HepG2 (cell line): ENCODE results near the gene CCNQ. TPM values are rescaled to one million over a fixed set of nuclear protein-coding genes. Genes with fewer than 3 reads are reported as not detected.
A peak's percentile ranks its signal among the peaks of the same experiment; 100 is the strongest.

Source experiments
- ADNP ChIP-seq: sonication (generic); formaldehyde crosslinking; IDR thresholded peaks from 2 replicates; pipeline ENCODE4 v1.4.0; 2020; ENCODE audit warnings: missing genetic modification reagents
- AKAP8 ChIP-seq: sonication (generic); formaldehyde crosslinking; IDR thresholded peaks from 2 replicates; pipeline ENCODE4 v1.5.1; 2020; ENCODE audit warnings: mild to moderate bottlenecking, missing genetic modification reagents
- BHLHE40 ChIP-seq: IDR thresholded peaks from 2 replicates; pipeline ENCODE4 v1.6.1; 2011; ENCODE audit warnings: low read length, improper control_type of control experiment
- BORCS8-MEF2B ChIP-seq: sonication (generic); formaldehyde crosslinking; IDR thresholded peaks from 2 replicates; pipeline ENCODE4 v1.8.0; 2022; ENCODE audit warnings: mild to moderate bottlenecking, missing genetic modification reagents
- CEBPB ChIP-seq: IDR thresholded peaks from 2 replicates; pipeline ENCODE4 v1.6.1; 2011; ENCODE audit warnings: low read depth, low read length, improper control_type of control experiment, borderline replicate concordance
- CREB1 ChIP-seq, 2 experiments: fragments of 450-650 bp in 1 of 2; IDR thresholded peaks; 2 replicates each; pipeline ENCODE4 v1.6.1; 2016 to 2017; ENCODE audit warnings: control low read depth in 1 of 2, mild to moderate bottlenecking in 1 of 2, missing compliant biosample characterization in 1 of 2, missing genetic modification characterization in 1 of 2
- EHMT2 ChIP-seq: fragments of 200-600 bp; sonication (generic); IDR thresholded peaks from 2 replicates; pipeline ENCODE4 v1.7.0; 2017; ENCODE audit warnings: antibody characterized with exemption, low read depth, low read length, borderline replicate concordance
- GLI4 ChIP-seq: sonication (generic); formaldehyde crosslinking; IDR thresholded peaks from 2 replicates; pipeline ENCODE4 v1.5.1; 2020; ENCODE audit warnings: missing genetic modification reagents, mild to moderate bottlenecking, moderate library complexity, borderline replicate concordance
- HNF4A ChIP-seq: sonication (generic); formaldehyde crosslinking; IDR thresholded peaks from 2 replicates; pipeline ENCODE4 v1.4.0; 2020; ENCODE audit warnings: missing genetic modification reagents
- HNRNPK ChIP-seq: fragments of 200-400 bp; formaldehyde crosslinking; IDR thresholded peaks from 2 replicates; pipeline ENCODE4 v1.6.1; 2018; ENCODE audit warnings: low read length, low read depth, moderate library complexity, mild to moderate bottlenecking; ENCODE audit not compliant: poor library complexity, severe bottlenecking
- KLF12 ChIP-seq: sonication (generic); formaldehyde crosslinking; IDR thresholded peaks from 2 replicates; pipeline ENCODE4 v1.4.0; 2020; ENCODE audit warnings: missing genetic modification reagents, borderline replicate concordance
- KMT2A ChIP-seq: sonication (generic); formaldehyde crosslinking; IDR thresholded peaks from 2 replicates; pipeline ENCODE4 v1.4.0; 2020; ENCODE audit warnings: missing genetic modification reagents
- MED8 ChIP-seq: sonication (generic); formaldehyde crosslinking; IDR thresholded peaks from 2 replicates; pipeline ENCODE4 v1.8.1; 2023; ENCODE audit warnings: mild to moderate bottlenecking, missing genetic modification reagents; ENCODE audit not compliant: insufficient replicate concordance
- NCOA2 ChIP-seq: sonication (generic); formaldehyde crosslinking; IDR thresholded peaks from 2 replicates; pipeline ENCODE4 v1.8.0; 2022; ENCODE audit warnings: inconsistent platforms
- PPARG ChIP-seq: conservative IDR thresholded peaks from 2 replicates; pipeline ENCODE4 v1.6.1; 2016; ENCODE audit warnings: missing biosample characterization, missing genetic modification reagents
- RFX5 ChIP-seq: IDR thresholded peaks from 2 replicates; pipeline ENCODE4 v1.6.1; 2011; ENCODE audit warnings: low read depth, low read length, improper control_type of control experiment
- RXRB ChIP-seq: IDR thresholded peaks from 2 replicates; pipeline ENCODE4 v1.6.1; 2016; ENCODE audit warnings: borderline replicate concordance, missing genetic modification reagents, missing compliant biosample characterization
- ZBTB21 ChIP-seq: sonication (generic); formaldehyde crosslinking; IDR thresholded peaks from 2 replicates; pipeline ENCODE4 v1.4.0; 2020; ENCODE audit warnings: missing genetic modification reagents
- ZBTB38 ChIP-seq: sonication (generic); formaldehyde crosslinking; IDR thresholded peaks from 2 replicates; pipeline ENCODE4 v1.5.1; 2020; ENCODE audit warnings: mild to moderate bottlenecking, missing genetic modification reagents
- ZNF256 ChIP-seq: sonication (generic); formaldehyde crosslinking; conservative IDR thresholded peaks from 2 replicates; pipeline ENCODE4 v1.4.0; 2020; ENCODE audit warnings: missing genetic modification reagents
- ZNF430 ChIP-seq: sonication (generic); formaldehyde crosslinking; IDR thresholded peaks from 2 replicates; pipeline ENCODE4 v1.9.0; 2021; ENCODE audit warnings: mild to moderate bottlenecking, missing genetic modification reagents
- ZNF468 ChIP-seq: sonication (generic); formaldehyde crosslinking; IDR thresholded peaks from 2 replicates; pipeline ENCODE4 v1.8.0; 2022; ENCODE audit warnings: mild to moderate bottlenecking, moderate library complexity, missing genetic modification reagents
- ZNF766 ChIP-seq: sonication (generic); formaldehyde crosslinking; IDR thresholded peaks from 2 replicates; pipeline ENCODE4 v1.5.0; 2020; ENCODE audit warnings: missing genetic modification reagents, borderline replicate concordance
- polyA plus RNA-seq, 8 experiments: library from polyadenylated mRNA; depleted of rRNA in 3 of 8; stranded (reverse) in 7 of 8; unstranded in 1 of 8; fragments of >200 nt; fragmentation: Illumina TruSeq in 4 of 8; extraction: Trizol in 4 of 8; gene quantifications; 2 replicates each; pipeline versions ENCODE4 v1.2.1 to v1.2.3, GENCODE V29; 2011 to 2016; ENCODE audit warnings: low read depth in 4 of 8, missing spikeins in 1 of 8, mixed read lengths in 1 of 8; ENCODE audit not compliant: insufficient read depth in 1 of 8
- total RNA-seq, 5 experiments: library from RNA; depleted of rRNA; stranded (reverse); fragments of >200 nt; fragmentation: Illumina TruSeq; extraction: Trizol; gene quantifications; 2 replicates each; pipeline ENCODE4 v1.2.3, GENCODE V29; 2016; ENCODE audit warnings: low read depth in 1 of 5
- TF ChIP-seq, protein P1 (sequence below): sonication (generic); formaldehyde crosslinking; IDR thresholded peaks from 2 replicates; pipeline ENCODE4 v1.5.0; 2020; ENCODE audit warnings: mild to moderate bottlenecking, missing genetic modification reagents
- TF ChIP-seq, protein P2 (sequence below): fragments of 450-650 bp; IDR thresholded peaks from 2 replicates; pipeline ENCODE4 v1.6.1; 2016
- TF ChIP-seq, protein P3 (sequence below): sonication (generic); formaldehyde crosslinking; IDR thresholded peaks from 2 replicates; pipeline ENCODE4 v1.8.1; 2023; ENCODE audit warnings: missing genetic modification reagents, mild to moderate bottlenecking, borderline replicate concordance
- TF ChIP-seq, protein P4 (sequence below): sonication (generic); formaldehyde crosslinking; IDR thresholded peaks from 2 replicates; pipeline ENCODE4 v1.8.0; 2022; ENCODE audit warnings: mild to moderate bottlenecking, missing genetic modification reagents, moderate library complexity
- TF ChIP-seq, protein P5 (sequence below): sonication (generic); formaldehyde crosslinking; IDR thresholded peaks from 2 replicates; pipeline ENCODE4 v1.4.0; 2020; ENCODE audit warnings: missing genetic modification reagents

Gene CCNQ
- total and polyA plus RNA-seq, 2 of the 13 experiments (the other 11 are each of a cell fraction or from before 2014, with no cell fraction given) = 15.0 to 25.5 TPM

DNA sequence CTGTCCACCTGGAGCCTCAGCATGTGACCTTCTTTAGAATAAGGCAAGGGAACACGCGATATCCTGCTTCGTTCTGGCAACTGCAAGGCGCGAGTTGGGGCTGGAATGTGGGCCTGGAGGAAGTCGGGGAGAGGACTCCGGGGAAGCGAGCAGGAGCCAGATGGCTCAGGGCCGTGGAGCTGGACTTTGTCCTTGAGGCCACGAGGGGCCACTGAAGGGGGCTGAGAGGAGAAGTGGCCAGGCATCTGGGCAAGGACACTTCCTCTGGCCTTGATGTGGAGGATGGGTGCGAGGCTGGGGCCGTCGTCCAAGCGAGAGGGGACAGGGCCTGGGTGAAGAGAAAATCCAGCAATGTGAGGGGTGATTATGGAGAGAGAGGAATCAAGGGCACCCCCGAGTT, 35.9 kb upstream of the CCNQ start (continued):
- TF ChIP-seq, protein P1, sequence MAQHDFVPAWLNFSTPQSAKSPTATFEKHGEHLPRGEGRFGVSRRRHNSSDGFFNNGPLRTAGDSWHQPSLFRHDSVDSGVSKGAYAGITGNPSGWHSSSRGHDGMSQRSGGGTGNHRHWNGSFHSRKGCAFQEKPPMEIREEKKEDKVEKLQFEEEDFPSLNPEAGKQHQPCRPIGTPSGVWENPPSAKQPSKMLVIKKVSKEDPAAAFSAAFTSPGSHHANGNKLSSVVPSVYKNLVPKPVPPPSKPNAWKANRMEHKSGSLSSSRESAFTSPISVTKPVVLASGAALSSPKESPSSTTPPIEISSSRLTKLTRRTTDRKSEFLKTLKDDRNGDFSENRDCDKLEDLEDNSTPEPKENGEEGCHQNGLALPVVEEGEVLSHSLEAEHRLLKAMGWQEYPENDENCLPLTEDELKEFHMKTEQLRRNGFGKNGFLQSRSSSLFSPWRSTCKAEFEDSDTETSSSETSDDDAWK (CRISPR knock-in tag) = no peak
- TF ChIP-seq KMT2A (CRISPR knock-in tag) (no peak), ZNF766 (CRISPR knock-in tag) (no peak), KLF12 (CRISPR knock-in tag) (no peak), ZNF430 (no peak), EHMT2 (no peak), MED8 (CRISPR knock-in tag) (peak; percentile 40), RXRB (CRISPR knock-in tag) (peak; percentile 35; the same call in 1 of the 2 replicates), ZNF468 (no peak), ZBTB21 (CRISPR knock-in tag) (no peak), CEBPB (no peak), NCOA2 (0 out of 2 replicates have a peak, but pooled peaks have one; percentile 43), HNRNPK (no peak), CREB1 (IDR thresholded peaks at IDR 0.05) (no peak), CREB1 (CRISPR knock-in tag; IDR thresholded peaks at IDR 0.05) (no peak), ZBTB38 (CRISPR knock-in tag) (peak; percentile 91), RFX5 (no peak), ZNF256 (CRISPR knock-in tag) (no peak), AKAP8 (no peak), ADNP (CRISPR knock-in tag) (no peak), GLI4 (CRISPR knock-in tag) (no peak), BORCS8-MEF2B (peak; percentile 38; the same call in 1 of the 2 replicates), PPARG (CRISPR knock-in tag) (no peak), HNF4A (CRISPR knock-in tag) (peak; percentile 88), BHLHE40 (no peak)
- TF ChIP-seq, protein P2, sequence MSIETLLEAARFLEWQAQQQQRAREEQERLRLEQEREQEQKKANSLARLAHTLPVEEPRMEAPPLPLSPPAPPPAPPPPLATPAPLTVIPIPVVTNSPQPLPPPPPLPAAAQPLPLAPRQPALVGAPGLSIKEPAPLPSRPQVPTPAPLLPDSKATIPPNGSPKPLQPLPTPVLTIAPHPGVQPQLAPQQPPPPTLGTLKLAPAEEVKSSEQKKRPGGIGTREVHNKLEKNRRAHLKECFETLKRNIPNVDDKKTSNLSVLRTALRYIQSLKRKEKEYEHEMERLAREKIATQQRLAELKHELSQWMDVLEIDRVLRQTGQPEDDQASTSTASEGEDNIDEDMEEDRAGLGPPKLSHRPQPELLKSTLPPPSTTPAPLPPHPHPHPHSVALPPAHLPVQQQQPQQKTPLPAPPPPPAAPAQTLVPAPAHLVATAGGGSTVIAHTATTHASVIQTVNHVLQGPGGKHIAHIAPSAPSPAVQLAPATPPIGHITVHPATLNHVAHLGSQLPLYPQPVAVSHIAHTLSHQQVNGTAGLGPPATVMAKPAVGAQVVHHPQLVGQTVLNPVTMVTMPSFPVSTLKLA = no peak
- TF ChIP-seq, protein P3, sequence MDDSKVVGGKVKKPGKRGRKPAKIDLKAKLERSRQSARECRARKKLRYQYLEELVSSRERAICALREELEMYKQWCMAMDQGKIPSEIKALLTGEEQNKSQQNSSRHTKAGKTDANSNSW (CRISPR knock-in tag) = no peak
- TF ChIP-seq, protein P4, sequence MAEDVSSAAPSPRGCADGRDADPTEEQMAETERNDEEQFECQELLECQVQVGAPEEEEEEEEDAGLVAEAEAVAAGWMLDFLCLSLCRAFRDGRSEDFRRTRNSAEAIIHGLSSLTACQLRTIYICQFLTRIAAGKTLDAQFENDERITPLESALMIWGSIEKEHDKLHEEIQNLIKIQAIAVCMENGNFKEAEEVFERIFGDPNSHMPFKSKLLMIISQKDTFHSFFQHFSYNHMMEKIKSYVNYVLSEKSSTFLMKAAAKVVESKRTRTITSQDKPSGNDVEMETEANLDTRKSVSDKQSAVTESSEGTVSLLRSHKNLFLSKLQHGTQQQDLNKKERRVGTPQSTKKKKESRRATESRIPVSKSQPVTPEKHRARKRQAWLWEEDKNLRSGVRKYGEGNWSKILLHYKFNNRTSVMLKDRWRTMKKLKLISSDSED (CRISPR knock-in tag) = no peak
- TF ChIP-seq, protein P5, sequence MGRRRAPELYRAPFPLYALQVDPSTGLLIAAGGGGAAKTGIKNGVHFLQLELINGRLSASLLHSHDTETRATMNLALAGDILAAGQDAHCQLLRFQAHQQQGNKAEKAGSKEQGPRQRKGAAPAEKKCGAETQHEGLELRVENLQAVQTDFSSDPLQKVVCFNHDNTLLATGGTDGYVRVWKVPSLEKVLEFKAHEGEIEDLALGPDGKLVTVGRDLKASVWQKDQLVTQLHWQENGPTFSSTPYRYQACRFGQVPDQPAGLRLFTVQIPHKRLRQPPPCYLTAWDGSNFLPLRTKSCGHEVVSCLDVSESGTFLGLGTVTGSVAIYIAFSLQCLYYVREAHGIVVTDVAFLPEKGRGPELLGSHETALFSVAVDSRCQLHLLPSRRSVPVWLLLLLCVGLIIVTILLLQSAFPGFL (CRISPR knock-in tag) = no peak
